ENCODE data around the gene PRAMEF20.

PRAMEF20 gene

DNA sequence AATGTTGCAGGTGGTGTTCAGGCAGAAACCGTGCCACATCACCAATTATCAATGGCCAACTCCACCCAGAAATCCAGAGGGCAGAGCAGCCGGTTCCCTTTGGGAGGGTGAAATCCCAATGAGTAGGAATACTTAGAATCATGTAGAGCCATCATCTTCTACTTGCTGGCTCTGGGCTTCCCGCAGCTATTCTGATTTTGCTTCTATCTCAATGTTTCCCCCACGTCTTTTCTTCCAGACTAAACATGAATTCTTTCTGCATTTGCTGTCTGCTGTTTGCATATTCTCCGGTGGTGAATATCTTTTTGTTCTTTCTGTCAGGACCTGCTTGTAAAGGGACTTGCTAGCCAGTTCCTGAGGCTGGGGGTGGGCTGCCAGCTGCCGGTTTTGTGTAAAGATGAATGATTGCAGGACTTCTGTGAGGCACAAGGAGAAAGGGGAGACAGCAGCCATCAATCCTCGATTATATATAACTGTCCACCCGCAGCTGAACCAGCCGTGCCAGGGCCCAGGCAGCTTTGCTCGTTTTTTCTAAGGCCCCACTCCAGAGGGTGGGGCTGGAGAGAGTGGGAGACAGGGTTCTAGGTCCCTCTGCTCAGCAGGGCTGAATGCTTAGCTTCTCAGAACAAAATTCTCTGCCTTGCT is 33.2 kb downstream of the PRAMEF20 start:
- TF ChIP-seq, protein P1, sequence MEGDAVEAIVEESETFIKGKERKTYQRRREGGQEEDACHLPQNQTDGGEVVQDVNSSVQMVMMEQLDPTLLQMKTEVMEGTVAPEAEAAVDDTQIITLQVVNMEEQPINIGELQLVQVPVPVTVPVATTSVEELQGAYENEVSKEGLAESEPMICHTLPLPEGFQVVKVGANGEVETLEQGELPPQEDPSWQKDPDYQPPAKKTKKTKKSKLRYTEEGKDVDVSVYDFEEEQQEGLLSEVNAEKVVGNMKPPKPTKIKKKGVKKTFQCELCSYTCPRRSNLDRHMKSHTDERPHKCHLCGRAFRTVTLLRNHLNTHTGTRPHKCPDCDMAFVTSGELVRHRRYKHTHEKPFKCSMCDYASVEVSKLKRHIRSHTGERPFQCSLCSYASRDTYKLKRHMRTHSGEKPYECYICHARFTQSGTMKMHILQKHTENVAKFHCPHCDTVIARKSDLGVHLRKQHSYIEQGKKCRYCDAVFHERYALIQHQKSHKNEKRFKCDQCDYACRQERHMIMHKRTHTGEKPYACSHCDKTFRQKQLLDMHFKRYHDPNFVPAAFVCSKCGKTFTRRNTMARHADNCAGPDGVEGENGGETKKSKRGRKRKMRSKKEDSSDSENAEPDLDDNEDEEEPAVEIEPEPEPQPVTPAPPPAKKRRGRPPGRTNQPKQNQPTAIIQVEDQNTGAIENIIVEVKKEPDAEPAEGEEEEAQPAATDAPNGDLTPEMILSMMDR (IDR thresholded peaks at IDR 0.05; ENCODE audit: insufficient read depth, low read length, poor library complexity, severe bottlenecking): no peak
- H3K36me3 ChIP-seq (ENCODE audit: control insufficient read depth, insufficient read depth, low read length): no peaks in the 10 kb centered on the region
- no peak for DNase-seq (ENCODE audit: extremely low read depth, insufficient read length)
- no peaks in the 10 kb centered on the region for H3K27me3 ChIP-seq (replicated peaks; ENCODE audit: control insufficient read depth, insufficient read depth, low read length)
- no peak overlapping the region for H3K4me3 ChIP-seq (replicated peaks; ENCODE audit: low read depth, low read length)

DNA sequence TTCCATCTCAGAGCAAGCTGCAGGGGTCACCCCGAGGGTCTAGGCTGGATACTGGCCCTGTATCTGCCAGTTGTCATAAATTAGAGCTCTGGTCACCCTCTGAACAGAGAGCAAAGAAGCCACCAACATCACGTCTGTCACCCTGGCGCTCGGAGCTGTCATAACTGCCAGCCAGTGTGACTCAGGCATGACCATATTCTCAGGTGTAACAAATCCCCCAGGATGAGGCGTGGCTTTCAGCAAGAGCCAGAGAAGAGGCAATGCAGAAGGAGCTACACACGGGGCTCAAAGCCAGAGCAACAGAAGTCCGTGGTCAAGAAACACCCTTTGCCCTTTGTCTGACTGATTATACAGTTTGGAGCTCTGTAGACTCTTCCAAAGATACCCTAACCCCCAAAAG is 40.0 kb downstream of the PRAMEF20 start:
- Histone ChIP-seq H3K36me3 (ENCODE audit: control insufficient read depth, insufficient read depth, low read length) (no peaks in the 10 kb centered on the region), H3K4me3 (replicated peaks; ENCODE audit: low read depth, low read length) (no peak overlapping the region), H3K27me3 (replicated peaks; ENCODE audit: control insufficient read depth, insufficient read depth, low read length) (no peaks in the 10 kb centered on the region; the same call in 1 of the 2 replicates)
- DNase-seq (ENCODE audit: extremely low read depth, insufficient read length): no peak
- TF ChIP-seq, protein P1 (IDR thresholded peaks at IDR 0.05; ENCODE audit: insufficient read depth, low read length, poor library complexity, severe bottlenecking): no peak

DNA sequence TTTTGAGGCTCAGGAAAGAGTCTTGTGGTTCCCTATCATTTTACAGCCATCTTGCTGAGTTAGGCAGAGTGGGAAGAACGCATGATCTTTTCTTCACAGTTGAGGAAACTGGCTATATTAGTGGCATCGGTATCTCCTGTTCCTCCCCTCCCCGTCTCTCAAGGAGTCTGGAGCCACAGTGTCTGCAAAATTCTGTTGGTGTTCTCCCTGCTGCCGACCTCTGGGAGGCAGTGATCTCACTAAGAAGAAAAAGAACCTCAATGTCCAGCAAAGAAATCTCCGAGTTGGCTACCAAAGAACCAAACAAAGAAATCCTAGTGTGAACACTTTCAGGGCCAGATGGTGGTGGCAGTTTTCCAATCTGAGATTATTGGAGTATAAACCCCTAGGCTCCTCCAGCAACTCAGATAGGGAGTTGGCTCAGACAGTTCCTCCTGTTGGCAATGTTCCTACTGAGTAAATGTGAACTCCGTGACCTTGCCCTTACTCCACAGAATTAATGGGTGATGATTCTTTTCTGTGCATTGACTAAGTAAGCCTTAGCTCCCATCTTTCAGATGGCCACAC is 41.2 kb downstream of the PRAMEF20 start:
- no peak for DNase-seq (ENCODE audit: extremely low read depth, insufficient read length)
- TF ChIP-seq, protein P1 (IDR thresholded peaks at IDR 0.05; ENCODE audit: insufficient read depth, low read length, poor library complexity, severe bottlenecking): no peak
- H3K27me3 ChIP-seq (replicated peaks; ENCODE audit: control insufficient read depth, insufficient read depth, low read length): no peaks in the 10 kb centered on the region; the same call in 1 of the 2 replicates
- no peak overlapping the region for H3K4me3 ChIP-seq (replicated peaks; ENCODE audit: low read depth, low read length)
- no peaks in the 10 kb centered on the region for H3K36me3 ChIP-seq (ENCODE audit: control insufficient read depth, insufficient read depth, low read length)

DNA sequence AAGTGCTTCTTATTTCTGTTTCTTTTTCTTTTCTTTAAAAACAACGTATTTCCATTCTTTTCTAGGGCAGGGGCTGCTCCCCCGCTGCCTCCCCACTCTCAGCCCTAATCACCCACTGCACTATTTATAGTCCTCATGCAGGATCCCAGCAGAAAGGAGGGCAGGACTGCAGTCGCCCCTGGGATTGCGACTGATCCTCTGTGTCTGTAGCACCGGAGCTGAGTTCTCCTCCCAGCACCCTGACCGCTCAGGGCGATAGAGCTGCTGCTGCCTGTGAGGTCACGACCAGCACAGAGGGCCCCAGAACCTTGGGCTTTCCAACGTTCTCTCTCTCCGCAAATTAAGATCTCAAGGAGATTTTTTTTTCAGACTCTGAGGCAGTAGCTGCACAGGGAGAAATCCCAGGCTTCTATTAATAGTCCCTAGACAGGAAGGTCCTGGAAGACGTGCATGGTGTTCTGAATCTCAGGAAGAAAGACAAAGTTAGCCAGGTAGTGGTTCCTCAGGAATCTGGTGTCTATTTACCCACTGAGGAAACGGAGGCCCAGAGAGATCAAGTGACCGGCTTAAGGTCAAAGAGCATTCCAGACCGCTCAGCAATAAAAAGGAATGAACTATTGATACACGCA is 46.8 kb downstream of the PRAMEF20 start:
- DNase-seq (ENCODE audit: extremely low read depth, insufficient read length): no peak
- Histone ChIP-seq H3K4me3 (replicated peaks; ENCODE audit: low read depth, low read length) (no peak overlapping the region), H3K27me3 (replicated peaks; ENCODE audit: control insufficient read depth, insufficient read depth, low read length) (no peaks in the 10 kb centered on the region; the same call in none of the 2 replicates), H3K36me3 (ENCODE audit: control insufficient read depth, insufficient read depth, low read length) (no peaks in the 10 kb centered on the region)
- TF ChIP-seq, protein P1 (IDR thresholded peaks at IDR 0.05; ENCODE audit: insufficient read depth, low read length, poor library complexity, severe bottlenecking): no peak

DNA sequence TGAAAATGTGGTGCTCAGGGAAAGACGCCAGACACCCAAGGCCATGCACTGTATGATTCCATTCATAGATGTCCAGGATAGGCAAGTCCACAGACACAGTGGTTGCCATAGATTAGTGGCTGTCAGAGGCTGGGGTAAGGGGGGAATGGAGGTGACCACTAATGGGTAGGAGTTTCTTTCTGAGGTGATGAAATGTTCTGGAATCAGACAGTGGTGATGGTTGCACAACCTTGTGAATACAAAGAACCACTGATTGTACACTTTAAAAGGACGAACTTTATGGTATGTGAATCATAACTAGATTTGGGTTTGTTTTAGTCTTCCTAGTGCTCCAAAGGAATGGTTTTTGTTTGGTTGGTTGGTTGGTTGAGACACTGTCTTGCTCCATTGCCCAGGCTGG is 51.7 kb downstream of the PRAMEF20 start:
- no peak for DNase-seq (ENCODE audit: extremely low read depth, insufficient read length)
- no peak overlapping the region for H3K4me3 ChIP-seq (replicated peaks; ENCODE audit: low read depth, low read length)
- no peaks in the 10 kb centered on the region for H3K36me3 ChIP-seq (ENCODE audit: control insufficient read depth, insufficient read depth, low read length)
- H3K27me3 ChIP-seq (replicated peaks; ENCODE audit: control insufficient read depth, insufficient read depth, low read length): no peaks in the 10 kb centered on the region; the same call in none of the 2 replicates
- TF ChIP-seq, protein P1 (IDR thresholded peaks at IDR 0.05; ENCODE audit: insufficient read depth, low read length, poor library complexity, severe bottlenecking): no peak

Measured in GM06990 (cell line).